GM23338 (cell line): ENCODE measurements around the gene POLR2A. TPM values are rescaled to one million over a fixed set of nuclear protein-coding genes. Genes with fewer than 3 reads are reported as not detected.

Experiments
- ATAC-seq: fragments of 200-7000 bp; cut with Tn5 transposase; 3 replicates; pipeline ENCODE4 v1.9.1; 2020
- DNase-seq: peaks from one replicate; pipeline ENCODE4 v3.0.0-alpha.2; 2015; ENCODE audit warnings: low spot score
- H2AFZ ChIP-seq: fragments of 200-600 bp; sonication (generic); 2 replicates; pipeline ENCODE4 v1.8.0; 2016; ENCODE audit warnings: antibody characterized with exemption, mild to moderate bottlenecking, moderate library complexity
- H3F3A ChIP-seq: fragments of 200-600 bp; sonication (generic); replicated peaks from 2 replicates; pipeline ENCODE4 v1.8.0; 2017; ENCODE audit warnings: antibody characterized with exemption, mixed run types, low read depth
- H3K27ac ChIP-seq: fragments of 200-600 bp; sonication (generic); 2 replicates; pipeline ENCODE4 v1.6.1; 2016; ENCODE audit warnings: low read depth
- H3K27me3 ChIP-seq: fragments of 200-600 bp; sonication (generic); 2 replicates; pipeline ENCODE4 v1.8.0; 2016; ENCODE audit warnings: mild to moderate bottlenecking, mixed run types, moderate library complexity; ENCODE audit not compliant: insufficient read depth
- H3K36me3 ChIP-seq: fragments of 200-600 bp; sonication (generic); 2 replicates; pipeline ENCODE4 v1.8.0; 2016; ENCODE audit warnings: mild to moderate bottlenecking; ENCODE audit not compliant: insufficient read depth
- H3K4me1 ChIP-seq: fragments of 200-600 bp; sonication (generic); 2 replicates; pipeline ENCODE4 v1.8.0; 2016; ENCODE audit warnings: mild to moderate bottlenecking, moderate library complexity; ENCODE audit not compliant: insufficient read depth
- H3K4me2 ChIP-seq: fragments of 200-600 bp; sonication (generic); 2 replicates; pipeline ENCODE4 v1.7.1; 2017; ENCODE audit warnings: mixed run types
- H3K4me3 ChIP-seq: fragments of 200-600 bp; sonication (generic); 2 replicates; pipeline ENCODE4 v1.6.1; 2016; ENCODE audit warnings: mixed run types
- H3K79me2 ChIP-seq: fragments of 200-600 bp; sonication (generic); replicated peaks from 2 replicates; pipeline ENCODE4 v1.8.0; 2017; ENCODE audit warnings: mild to moderate bottlenecking; ENCODE audit not compliant: insufficient read depth
- H3K9me2 ChIP-seq: fragments of 200-600 bp; sonication (generic); 2 replicates; pipeline ENCODE4 v1.8.0; 2017; ENCODE audit not compliant: insufficient read depth
- H4K20me1 ChIP-seq: fragments of 200-600 bp; sonication (generic); replicated peaks from 2 replicates; pipeline ENCODE4 v1.8.0; 2017; ENCODE audit warnings: mild to moderate bottlenecking; ENCODE audit not compliant: insufficient read depth
- H3K27ac Mint-ChIP-seq: 2 replicates; pipeline ENCODE4 v1.8.0; 2020; ENCODE audit warnings: inconsistent platforms, mild to moderate bottlenecking, moderate library complexity, mixed read lengths
- H3K27me3 Mint-ChIP-seq: 3 replicates; pipeline ENCODE4 v1.8.0; 2022; ENCODE audit warnings: low read depth, mild to moderate bottlenecking, moderate library complexity, mixed read lengths, inconsistent platforms; ENCODE audit not compliant: insufficient read depth, poor library complexity
- H3K36me3 Mint-ChIP-seq: 3 replicates; pipeline ENCODE4 v1.8.0; 2021; ENCODE audit warnings: low read depth, mild to moderate bottlenecking, inconsistent platforms, moderate library complexity, mixed read lengths
- H3K4me1 Mint-ChIP-seq: 3 replicates; pipeline ENCODE4 v1.8.0; 2020; ENCODE audit warnings: mild to moderate bottlenecking, inconsistent platforms, mixed read lengths
- H3K4me3 Mint-ChIP-seq: 3 replicates; pipeline ENCODE4 v1.8.0; 2021; ENCODE audit warnings: moderate library complexity, mild to moderate bottlenecking, inconsistent platforms, mixed read lengths
- H3K9me3 Mint-ChIP-seq: 3 replicates; pipeline ENCODE4 v1.8.0; 2020; ENCODE audit warnings: moderate library complexity, mild to moderate bottlenecking, inconsistent platforms, mixed read lengths
- CREB1 ChIP-seq: fragments of 250-450 bp; sonication (Bioruptor Pico); IDR thresholded peaks from 2 replicates; pipeline ENCODE4 v1.5.0; 2020; ENCODE audit warnings: low read depth, mild to moderate bottlenecking, moderate library complexity
- CTCF ChIP-seq, 2 experiments: fragments of 200-600 bp in 1 of 2; sonication (generic) in 1 of 2; conservative IDR thresholded peaks; 2 replicates each; pipeline versions ENCODE4 v1.5.1 to v1.6.1; 2016 to 2017; ENCODE audit warnings: antibody characterized with exemption in 2 of 2, low read depth in 2 of 2, mild to moderate bottlenecking in 2 of 2, moderate library complexity in 1 of 2
- EZH2phosphoT487 ChIP-seq: fragments of 200-600 bp; sonication (generic); IDR thresholded peaks from one replicate; pipeline ENCODE4 v1.8.1; 2018; ENCODE audit warnings: antibody characterized with exemption; ENCODE audit not compliant: unreplicated experiment
- JUNB ChIP-seq: IDR thresholded peaks from one replicate; pipeline ENCODE4 v1.6.1; 2016; ENCODE audit warnings: antibody characterized with exemption; ENCODE audit not compliant: unreplicated experiment
- REST ChIP-seq: IDR thresholded peaks from one replicate; pipeline ENCODE4 v1.6.1; 2018; ENCODE audit warnings: antibody characterized with exemption; ENCODE audit not compliant: unreplicated experiment
- polyA plus RNA-seq: library from polyadenylated mRNA; unstranded; fragments of >200 nt; fragmentation: Nextera tagmentation; extraction: Ambion mirVana; gene quantifications from 2 replicates; pipeline ENCODE4 v1.2.1, GENCODE V29; 2016
- total RNA-seq: library from RNA; depleted of rRNA; stranded (reverse); fragments of >200 nt; shearing (Covaris generic); gene quantifications from 2 replicates; pipeline ENCODE4 v1.2.3, GENCODE V29; 2014
- TF ChIP-seq, protein P1 (sequence below): IDR thresholded peaks from 2 replicates; pipeline ENCODE4 v1.6.1; 2016; ENCODE audit warnings: antibody characterized with exemption

POLR2A gene
- total and polyA plus RNA-seq, 2 experiments from 2014 or later, result 56.8 to 151 TPM

GRCh38 chr17:7483255-7484066 is 705 bp upstream of the POLR2A start:
- peaks cover 25% of the 10 kb centered on the region for H3K4me1 ChIP-seq
- peaks cover 25% of the 10 kb centered on the region for H3K36me3 Mint-ChIP-seq

DNA sequence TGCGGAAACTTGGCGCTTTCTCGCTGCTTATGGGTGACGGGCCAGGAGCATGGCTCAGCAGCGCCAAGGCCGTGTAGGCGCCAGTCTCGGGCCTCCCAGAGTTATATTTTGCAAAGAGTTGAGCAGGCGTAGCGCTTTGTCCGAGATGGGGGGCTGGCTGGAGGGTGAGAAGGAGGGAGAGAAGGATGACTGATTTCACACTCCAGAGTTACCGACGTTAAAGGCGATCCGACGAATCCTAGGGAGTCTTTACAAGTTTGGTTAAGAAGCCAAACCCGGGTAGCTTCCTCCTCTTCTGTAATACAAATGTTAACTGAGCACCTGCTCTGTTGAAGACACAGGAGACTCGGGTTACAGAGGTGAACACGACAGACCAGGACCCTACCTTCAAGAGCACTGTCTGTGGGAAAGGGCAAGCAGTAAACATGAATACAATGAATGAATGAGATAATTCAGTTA is 782 bp downstream of the POLR2A start:
- H3K9me3 Mint-ChIP-seq, result no peaks in the 10 kb centered on the region; the same call in 1 of the 3 replicates
- ATAC-seq (peak; percentile 7), DNase-seq (peak; percentile 65)
- peak overlapping the region; percentile 99 for H3K27ac Mint-ChIP-seq
- Histone ChIP-seq H3K4me1 (peaks cover 24% of the 10 kb centered on the region), H3K4me2 (peak overlapping the region; percentile 78), H2AFZ (no peak overlapping the region), H3K27me3 (no peaks in the 10 kb centered on the region), H4K20me1 (peaks cover 30% of the 10 kb centered on the region), H3K9me2 (no peaks in the 10 kb centered on the region), H3K27ac (peak overlapping the region; percentile 89), H3K36me3 (no peaks in the 10 kb centered on the region), H3K4me3 (peak overlapping the region; percentile 86), H3F3A (peaks cover 20% of the 10 kb centered on the region; the same call in 1 of the 2 replicates), H3K79me2 (peaks cover 63% of the 10 kb centered on the region)
- H3K27me3 Mint-ChIP-seq, result peaks cover 31% of the 10 kb centered on the region
- peaks cover 52% of the 10 kb centered on the region for H3K4me1 Mint-ChIP-seq
- H3K36me3 Mint-ChIP-seq, result peaks cover 28% of the 10 kb centered on the region
- peak overlapping the region; percentile 93 for H3K4me3 Mint-ChIP-seq
- TF ChIP-seq CREB1, result no peak
- TF ChIP-seq, protein P1, sequence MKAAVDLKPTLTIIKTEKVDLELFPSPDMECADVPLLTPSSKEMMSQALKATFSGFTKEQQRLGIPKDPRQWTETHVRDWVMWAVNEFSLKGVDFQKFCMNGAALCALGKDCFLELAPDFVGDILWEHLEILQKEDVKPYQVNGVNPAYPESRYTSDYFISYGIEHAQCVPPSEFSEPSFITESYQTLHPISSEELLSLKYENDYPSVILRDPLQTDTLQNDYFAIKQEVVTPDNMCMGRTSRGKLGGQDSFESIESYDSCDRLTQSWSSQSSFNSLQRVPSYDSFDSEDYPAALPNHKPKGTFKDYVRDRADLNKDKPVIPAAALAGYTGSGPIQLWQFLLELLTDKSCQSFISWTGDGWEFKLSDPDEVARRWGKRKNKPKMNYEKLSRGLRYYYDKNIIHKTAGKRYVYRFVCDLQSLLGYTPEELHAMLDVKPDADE, result no peak
- TF ChIP-seq REST, result no peak
- no peak for TF ChIP-seq EZH2phosphoT487

More at GRCh38 chr17:7483255-7484066, 705 bp upstream of the POLR2A start:
- peak overlapping the region; percentile 78 for H3K4me2 ChIP-seq
- 0 out of 2 replicates have a peak overlapping the region, but pooled peaks have one; percentile 2 for H2AFZ ChIP-seq
- peak; percentile 59 for ATAC-seq
- H3K27me3 Mint-ChIP-seq, result peaks cover 33% of the 10 kb centered on the region
- H3F3A ChIP-seq, result peaks cover 20% of the 10 kb centered on the region; the same call in 1 of the 2 replicates
- H3K36me3 ChIP-seq, result no peaks in the 10 kb centered on the region
- peaks cover 17% of the 10 kb centered on the region for H4K20me1 ChIP-seq
- peak overlapping the region; percentile 93 for H3K4me3 Mint-ChIP-seq
- H3K4me3 ChIP-seq, result peak overlapping the region; percentile 86
- peak overlapping the region; percentile 99 for H3K27ac Mint-ChIP-seq
- TF ChIP-seq CREB1, result peak; percentile 88
- TF ChIP-seq CTCF (conservative IDR thresholded peaks at IDR 0.05; ENCODE audit: low read depth in 2 of 2), result peak in 1 of 2 experiments; percentile 48; a peak in 2 of 4 replicates
- TF ChIP-seq JUNB, result no peak
- peaks cover 52% of the 10 kb centered on the region for H3K4me1 Mint-ChIP-seq
- no peaks in the 10 kb centered on the region for H3K27me3 ChIP-seq
- no peaks in the 10 kb centered on the region for H3K9me2 ChIP-seq
- H3K27ac ChIP-seq, result peak overlapping the region; percentile 95
- peak; percentile 95 for DNase-seq
- no peaks in the 10 kb centered on the region; the same call in 1 of the 3 replicates for H3K9me3 Mint-ChIP-seq
- peaks cover 54% of the 10 kb centered on the region for H3K79me2 ChIP-seq
